GM18517 (cell line): Measurements from ENCODE around the gene DNASE1L3.
A peak's percentile ranks its signal among the peaks of the same experiment; 100 is the strongest.
"Not testable (repeated sequence)": the region's sequence is repeated elsewhere in the genome, so short reads cannot be mapped to it uniquely, and the experiment has no call there.

Experiments
- ATAC-seq: cut with Tn5 transposase; IDR thresholded peaks from one replicate; pipeline ENCODE4 v1.9.1; 2021; ENCODE audit warnings: mild to moderate bottlenecking, moderate library complexity; ENCODE audit not compliant: unreplicated experiment

DNASE1L3 gene, protein sequence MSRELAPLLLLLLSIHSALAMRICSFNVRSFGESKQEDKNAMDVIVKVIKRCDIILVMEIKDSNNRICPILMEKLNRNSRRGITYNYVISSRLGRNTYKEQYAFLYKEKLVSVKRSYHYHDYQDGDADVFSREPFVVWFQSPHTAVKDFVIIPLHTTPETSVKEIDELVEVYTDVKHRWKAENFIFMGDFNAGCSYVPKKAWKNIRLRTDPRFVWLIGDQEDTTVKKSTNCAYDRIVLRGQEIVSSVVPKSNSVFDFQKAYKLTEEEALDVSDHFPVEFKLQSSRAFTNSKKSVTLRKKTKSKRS

DNA sequence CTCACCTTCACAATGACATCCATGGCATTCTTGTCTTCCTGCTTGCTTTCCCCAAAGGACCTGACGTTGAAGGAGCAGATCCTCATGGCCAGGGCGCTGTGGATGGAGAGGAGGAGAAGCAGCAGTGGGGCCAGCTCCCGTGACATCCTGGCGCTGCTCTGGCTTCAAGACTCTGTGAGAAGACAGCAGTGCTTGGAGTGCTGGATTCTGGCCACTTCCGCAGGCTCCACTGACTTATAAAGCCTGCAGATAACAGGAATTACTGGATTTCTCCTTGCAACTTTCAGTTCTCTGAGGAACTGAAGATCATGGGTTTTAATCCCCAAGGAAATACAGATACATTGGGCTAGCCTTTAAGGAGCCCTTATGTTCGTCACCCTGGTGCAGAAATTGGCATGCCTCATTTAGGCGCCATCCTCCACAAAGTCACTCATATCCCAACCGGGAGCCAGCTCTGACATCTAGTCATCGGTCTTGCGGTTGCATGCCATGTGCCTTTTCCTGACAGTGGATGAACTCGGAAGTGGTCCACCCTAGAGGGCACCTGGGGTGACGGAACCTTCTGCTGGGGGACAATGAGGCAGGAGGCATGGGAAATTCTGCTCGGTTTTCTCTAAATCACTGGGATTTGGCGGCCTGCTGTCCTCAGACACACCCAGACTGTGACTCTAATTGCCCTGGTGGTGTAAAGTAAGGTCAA is at the start of gene DNASE1L3:
Gene DNASE1L3 (minus strand): TSS at position 212 of the 700 bp plus-strand sequence. CDS start 66 bp downstream, at position 146.
- no peak for ATAC-seq

DNA sequence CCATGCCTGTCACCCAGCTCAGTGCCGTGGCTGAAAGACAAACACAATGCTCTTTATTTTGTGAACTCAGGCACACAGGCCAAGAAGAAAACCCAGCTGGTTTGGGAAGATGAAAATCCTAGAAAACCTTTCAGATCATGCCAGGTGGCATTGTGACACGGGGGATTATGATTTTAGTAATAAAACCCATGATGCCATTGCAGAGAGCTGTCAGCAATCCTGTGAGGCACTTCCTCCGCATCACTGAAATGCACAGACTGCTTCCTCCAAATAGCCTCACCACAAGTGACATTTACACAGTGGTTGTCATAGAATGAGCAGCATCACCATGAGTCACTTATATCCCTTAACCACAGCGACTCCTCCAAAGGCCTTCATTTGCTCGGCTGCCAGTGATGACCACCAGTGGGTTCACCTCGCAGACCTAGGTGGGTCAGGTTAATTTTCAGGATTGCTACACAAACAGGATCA is 49.5 kb upstream of the DNASE1L3 start:
- no peak for ATAC-seq

DNA sequence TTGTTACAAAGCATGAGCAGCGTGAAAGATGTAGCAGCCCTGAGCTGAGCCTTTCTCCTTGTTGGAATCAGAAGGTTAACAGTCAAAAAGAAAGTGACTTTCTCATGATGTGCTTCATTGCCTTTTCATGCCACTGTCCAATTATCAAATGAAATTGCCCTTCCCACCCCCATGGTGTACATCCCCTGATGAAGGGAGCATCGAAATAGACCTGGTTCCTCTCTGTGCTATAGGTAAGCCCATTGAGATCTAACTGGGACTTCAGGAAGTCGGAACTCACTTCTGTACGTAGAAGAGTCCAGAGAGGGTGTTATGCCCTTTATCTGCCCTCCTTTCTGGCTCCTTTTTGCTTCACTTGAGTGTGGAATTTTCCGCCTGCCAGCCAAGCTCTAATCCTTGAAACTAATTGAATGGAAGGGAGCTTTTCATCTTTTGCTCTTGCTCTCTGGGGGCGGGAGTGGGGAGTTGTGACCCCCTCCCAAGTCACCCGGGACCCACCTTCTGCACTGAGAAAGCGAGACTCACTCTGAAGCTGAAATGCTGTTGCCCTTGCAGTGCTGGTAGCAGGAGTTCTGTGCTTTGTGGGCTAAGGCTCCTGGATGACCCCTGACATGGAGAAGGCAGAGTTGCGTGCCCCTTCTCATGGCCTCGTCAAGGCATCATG is 47.8 kb upstream of the DNASE1L3 start:
- ATAC-seq = no peak

DNA sequence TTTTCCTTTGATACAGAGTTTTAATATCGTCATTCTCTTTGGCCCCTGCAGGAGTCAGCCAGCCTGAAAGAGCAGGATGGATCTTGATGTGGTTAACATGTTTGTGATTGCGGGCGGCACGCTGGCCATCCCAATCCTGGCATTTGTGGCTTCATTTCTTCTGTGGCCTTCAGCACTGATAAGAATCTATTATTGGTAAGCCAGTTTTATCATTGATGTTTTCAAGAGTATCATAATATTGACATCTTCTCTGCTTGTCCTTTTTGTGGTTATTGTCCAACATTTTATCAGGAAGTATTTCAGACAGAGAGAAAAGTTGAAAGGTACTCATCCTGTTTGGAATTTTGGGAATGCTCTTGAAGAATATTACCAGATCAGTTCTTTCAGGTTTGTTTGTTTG is 45.7 kb upstream of the DNASE1L3 start:
- ATAC-seq = no peak

DNA sequence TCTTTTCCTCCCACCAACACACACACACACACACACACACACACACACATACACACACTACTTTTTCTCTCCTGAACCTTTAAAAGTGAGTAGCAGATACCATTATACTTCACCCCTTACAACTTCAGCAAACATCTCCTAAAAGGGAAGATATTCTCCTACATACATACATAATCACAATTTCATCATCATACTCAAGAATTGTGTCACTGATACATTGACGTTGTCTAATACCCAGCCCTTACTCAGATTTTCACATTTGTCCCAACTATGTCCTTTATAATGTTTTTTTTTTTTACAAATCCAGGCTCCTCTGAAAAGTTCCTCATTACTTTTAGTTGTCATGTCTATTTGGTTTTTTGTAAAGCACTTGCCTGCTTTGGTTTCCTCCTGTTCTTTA is 45.3 kb upstream of the DNASE1L3 start:
- ATAC-seq = no peak

DNA sequence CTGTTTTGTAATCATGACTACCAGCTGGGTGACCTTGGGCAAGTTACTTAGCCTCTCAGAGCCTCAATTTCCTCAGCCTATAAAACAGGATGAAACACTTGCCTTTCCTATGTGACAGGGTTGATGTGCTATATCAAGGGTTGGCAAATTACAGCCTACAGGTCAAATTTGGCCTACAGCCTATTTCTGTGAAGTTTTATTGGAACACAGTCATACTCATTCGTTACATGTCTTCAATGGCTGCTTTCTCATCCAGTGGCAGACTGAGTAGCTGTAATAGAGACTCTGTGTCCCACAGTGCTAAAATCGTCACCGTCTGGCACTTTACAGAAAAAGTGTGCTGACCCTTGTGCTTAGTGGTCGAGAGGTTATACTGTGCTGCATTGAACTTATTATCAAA is 43.4 kb upstream of the DNASE1L3 start:
- no peak for ATAC-seq

DNA sequence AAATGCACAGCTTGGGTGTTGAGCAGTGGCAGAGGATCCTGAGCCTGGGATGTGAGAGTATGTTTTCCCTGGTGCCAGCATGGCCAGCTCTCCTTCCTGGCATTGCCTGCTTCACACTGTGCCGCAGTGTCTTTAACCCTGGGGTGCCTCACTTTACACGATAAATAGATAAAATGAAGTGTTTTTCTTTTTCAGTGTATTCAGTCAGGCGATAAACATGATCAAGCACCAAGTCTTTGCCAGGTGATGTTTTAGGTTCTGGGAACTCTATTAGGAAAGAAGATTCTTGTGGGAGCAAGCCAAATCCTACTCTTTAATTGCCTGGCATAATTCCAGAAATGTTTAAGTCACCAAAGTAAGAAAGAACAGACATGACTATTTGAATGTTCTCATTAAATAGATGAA is 40.9 kb upstream of the DNASE1L3 start:
- ATAC-seq = no peak

DNA sequence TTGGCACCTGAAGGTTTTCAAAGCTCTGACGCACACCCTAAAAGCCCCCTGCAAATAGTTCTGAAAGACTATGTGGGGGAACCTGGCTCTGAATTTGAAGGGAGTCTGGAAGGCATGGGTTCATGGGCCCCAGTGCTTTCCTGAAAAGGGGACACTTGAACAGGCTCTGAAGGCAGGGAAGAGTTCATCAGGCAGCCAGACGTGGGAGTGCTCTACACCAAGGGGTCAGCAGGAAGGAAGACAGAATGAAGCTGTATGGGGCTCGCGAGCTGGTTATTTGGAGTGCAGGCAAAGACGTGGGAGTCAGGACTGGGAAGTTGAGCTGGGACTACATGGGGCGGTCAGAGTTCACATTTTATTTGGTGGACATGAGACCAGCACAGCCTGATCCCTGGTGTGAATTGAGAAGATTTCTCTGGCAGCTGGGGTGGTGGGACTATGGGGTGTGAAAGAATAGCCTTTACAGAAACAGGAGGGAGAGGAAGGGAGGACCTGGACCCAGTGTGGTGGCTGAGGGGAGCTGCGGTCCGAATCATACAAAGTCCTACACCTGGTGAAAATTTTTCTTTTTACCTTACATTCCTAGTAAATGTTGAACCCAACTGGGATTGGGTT is 39.4 kb upstream of the DNASE1L3 start:
- no peak for ATAC-seq

DNA sequence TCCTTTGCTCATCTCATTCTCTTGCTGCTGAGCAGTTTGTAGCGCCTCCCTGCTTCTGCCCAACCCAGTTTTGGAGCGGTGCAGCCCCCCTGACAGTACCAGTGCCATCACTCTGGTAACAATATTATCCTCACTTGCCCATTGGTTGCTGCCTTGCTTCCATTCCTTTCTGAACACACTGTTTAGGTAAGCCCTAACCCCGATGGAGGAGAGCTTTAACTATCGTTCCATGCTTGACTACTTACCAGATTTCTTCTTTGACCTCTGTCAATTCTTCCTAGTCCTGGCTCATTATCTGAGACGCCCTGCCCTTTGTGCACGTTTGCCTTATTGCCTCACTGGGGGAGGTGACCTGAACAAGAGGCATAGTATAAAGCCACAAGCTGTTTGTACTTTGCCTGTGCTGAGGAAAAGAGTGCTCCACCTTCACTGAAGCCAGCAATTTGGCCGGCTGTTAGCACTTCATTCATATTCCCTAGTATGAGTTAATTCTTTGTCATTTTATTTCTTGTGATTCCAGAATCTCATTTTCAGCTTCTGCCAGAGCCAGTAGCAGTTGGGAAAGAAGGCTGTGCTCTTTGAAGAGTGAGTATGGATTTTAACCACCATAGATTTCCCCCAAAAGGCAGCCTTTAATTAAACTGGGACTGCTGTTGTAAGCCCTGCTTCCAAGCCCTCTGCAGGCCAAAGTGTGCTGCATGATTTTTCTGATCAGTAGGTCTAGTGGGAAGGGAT is 38.8 kb upstream of the DNASE1L3 start:
- no peak for ATAC-seq

DNA sequence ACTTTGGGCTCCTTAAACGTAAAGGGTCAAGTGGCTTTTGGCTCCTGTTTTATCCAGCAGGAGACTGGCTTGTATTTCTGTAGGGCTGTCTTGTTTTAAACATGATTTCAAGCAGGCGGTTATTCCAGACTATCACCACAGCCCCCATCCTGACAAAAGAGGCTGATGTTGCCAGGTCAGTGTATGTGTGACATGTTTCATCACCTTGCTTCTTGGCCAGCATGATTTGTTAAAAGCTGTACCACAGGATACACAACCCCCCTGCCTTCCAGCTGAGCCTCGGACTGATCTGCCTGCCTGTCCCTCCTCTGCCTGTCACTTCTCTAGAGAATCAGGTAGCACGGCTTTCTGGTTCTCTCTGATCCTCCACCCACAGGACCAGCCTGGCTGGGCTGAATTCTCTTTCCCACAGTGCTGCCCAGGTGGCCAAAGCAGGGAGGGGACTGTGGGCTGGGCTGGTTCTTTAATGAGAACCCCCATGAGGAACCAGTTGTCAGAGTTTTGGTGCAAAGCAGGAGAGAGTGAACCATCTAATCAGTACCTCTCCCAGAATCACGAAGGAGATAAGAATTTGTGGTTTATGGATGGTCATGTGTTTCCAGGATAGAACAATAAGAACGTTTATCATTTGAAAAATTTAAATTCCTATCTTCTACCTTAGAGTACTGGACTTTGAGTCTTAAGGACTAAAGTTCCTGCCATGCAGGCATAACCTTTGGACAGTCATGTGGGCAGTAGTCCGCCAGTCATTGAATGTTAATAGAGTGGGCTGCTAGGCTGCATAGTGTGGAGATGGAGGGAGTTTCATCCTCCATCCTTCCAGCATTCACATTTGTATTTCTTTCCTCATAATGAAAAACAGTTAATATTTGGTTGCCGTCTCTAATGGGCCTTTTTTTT is 35.6 kb upstream of the DNASE1L3 start:
- ATAC-seq = no peak

DNA sequence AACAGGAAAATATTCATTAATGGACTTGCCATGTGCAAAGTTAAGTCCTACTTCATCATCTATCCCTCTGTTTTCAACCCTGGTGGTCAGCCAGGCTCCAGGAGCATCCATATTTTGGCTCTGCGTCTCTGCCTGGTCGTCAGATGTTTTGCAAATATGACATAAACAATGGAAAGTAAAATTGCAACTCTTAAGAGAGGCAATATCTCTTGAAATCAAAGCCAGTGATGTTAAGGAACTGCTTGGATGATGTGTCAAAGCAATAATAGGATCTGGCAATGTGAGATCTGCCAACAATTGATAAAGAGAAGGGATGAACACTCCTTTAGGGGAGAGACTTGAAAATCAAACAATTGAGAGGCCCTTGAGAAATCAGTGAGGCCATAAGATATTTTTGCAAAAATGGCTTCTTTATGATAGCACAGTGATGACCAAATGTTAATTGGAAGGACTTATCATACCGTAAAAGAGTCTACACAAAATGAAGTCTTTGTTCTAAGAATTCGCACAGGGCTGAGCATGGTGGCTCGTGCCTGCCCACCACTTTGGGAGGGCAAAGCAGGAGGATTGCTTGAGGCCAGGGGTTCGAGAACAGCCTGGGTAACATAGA is 33.3 kb upstream of the DNASE1L3 start:
- ATAC-seq = no peak

DNA sequence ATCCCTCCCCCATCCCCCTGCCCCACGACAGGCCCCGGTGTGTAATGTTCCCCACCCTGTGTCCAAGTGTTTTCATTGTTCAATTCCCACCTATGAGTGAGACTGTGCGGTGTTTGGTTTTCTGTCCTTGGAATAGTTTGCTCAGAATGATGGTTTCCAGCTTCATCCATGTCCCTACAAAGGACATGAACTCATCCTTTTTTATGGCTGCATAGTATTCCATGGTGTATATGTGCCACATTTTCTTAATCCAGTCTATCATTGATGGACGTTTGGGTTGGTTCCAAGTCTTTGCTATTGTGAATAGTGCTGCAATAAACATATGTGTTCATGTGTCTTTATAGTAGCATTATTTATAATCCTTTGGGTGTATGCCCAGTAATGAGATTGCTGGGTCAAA is 32.1 kb upstream of the DNASE1L3 start:
- ATAC-seq = not testable (repeated sequence)

DNA sequence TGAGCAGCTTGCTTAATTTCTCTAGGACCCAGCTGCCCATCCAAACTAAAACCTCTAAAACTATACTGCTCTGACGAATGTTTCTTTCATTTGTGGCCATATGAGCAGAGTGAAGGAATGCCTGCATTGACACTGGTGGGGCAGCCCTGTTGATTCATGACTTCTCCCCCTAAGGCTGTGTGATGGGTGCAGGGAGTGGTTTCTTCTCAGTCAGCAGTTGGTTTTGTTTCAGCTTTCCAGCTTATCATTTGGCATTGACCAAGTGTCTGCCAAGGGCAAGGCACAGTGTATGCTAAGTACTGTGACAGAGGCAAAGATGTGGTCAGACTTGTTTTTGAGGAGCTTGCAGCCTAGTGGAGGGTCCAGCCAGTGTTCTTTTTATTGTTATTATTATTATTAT is 31.6 kb upstream of the DNASE1L3 start:
- no peak for ATAC-seq

DNA sequence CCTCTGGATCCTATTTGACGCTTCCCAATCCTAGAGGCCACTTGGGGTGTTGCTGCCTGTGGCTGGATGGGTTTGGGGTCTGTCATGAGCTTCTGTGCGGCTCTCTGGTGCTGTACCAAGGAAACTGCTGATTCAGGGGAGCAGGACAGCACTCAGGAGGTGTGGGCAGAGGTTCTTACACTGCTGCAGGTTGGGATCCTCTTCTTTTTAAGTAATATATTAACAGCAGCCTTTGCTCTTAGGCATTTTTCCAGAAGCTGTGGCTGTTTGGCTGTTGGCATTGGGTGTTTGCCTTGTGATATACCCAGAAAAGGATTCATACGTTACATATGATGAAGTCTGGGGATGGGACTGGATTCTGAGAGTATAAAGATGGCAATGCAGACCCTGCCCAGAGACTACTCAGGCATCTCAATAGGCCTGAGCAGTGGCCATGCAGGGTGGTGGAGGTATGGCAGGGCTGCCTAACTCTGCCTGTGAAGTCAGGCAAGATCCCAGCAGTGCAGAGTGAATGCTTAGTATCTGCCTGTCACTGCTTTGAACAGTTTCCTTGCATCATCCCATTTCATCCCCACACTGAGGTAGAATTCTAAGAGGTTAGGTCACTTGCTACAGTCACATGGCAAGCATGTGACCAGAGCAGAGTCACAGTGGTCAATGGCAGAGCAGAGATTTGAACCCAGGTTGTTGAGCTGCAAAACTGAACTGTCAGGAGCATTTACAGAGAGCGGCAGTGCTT is 30.7 kb upstream of the DNASE1L3 start:
- ATAC-seq = no peak

DNA sequence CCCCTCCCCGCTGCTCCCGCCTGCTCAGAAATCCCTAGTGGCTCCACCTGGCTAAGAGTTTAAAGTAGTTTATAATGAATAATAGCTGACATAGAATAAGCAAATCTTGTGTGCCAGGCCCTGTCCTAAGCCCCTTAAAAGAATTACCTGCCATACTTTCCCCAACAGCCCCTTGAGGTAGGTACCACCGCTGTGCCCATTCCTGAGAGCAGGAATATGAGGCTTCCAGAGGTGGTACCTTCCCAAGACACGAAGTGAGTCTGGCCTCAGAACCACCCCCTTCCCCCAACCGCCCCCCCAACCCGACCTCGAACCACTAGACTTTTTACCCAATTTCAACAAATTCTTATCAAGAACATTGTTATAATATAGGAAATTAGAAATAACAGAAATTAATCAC is 28.1 kb upstream of the DNASE1L3 start:
- no peak for ATAC-seq

DNA sequence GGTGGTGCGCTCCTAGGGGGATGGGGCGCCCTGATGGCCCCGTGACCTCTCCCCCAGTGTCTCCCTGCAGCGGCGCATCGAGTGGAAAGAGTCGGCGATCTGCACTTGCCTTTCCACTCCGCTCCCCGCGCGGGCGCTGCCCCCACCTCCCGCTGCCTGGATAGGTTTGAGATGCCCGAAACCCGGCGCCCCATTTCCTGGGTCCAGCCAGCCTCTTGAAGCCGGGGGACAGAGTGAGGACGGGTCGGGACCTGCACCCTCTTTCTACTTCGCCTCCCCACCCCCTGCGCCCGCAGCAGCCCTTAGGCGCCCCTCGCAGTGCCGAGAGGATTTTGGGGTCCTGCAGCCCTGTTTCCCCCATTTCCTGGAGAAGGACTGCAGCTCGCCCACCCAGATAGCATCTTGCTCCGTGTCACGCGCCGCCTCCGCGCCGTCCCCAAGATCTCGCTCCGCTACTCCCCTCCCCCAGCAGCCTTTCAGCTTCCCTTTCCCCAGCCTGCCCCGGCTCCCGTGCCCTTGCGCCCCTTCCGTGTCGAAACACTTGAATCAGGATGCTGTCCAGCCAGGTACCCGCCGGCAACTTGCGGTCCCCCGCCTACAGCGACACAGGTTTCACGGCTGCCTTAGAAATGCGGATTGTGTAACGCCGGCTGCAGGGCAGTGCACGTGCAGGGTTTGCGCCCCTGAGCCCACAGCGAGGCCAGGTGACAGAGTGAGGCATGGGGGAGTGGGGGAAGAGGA is 27.3 kb upstream of the DNASE1L3 start:
- peak; percentile 23 for ATAC-seq

DNA sequence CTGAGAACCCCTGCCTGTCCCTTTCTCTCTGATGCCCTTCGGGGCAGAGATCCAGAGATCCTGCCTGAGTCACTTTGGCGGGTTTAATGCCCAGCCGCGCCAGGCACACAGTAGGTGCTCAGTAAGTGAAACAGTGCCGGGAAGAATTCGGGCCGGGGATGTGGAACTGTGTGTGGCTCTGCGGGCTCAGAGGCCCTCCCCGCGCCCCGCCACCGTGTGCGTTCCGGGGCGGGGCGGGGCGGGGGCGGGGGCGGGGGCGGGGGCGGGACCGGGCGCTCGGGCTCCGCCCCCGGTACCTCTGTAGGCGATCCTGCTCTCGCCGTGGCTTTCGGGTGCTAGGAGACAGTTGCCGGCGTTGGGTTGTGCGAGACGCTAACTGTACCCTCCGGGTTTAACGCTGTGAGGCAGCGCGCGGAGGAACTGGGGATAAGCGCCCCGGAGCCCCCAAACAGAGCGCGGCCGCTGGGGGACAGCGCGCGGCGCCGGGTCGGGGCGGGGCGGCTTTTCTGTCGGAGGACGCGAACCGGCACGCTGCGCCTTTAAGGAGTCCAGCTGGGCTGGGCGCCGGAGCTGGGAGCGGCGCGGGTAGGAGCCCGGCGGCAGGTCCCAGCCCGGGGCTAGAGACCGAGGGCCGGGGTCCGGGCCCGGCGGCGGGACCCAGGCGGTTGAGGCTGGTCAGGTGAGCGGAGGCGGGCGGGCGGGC is 26.6 kb upstream of the DNASE1L3 start, which contains the start of gene ABHD6:
Gene ABHD6 (plus strand): TSS at position 555 of the 703 bp plus-strand sequence. CDS start 18,795 bp downstream, outside the sequence.
- ATAC-seq = peak; percentile 51
